T-helper 1 cell (primary cell): ENCODE data around the gene VWDE.
A peak's percentile ranks its signal among the peaks of the same experiment; 100 is the strongest.

ENCODE experiments used
- DNase-seq, 5 donors: peaks; one replicate each; pipeline ENCODE4 v3.0.0-alpha.2; 2012 to 2020

The VWDE gene

DNA sequence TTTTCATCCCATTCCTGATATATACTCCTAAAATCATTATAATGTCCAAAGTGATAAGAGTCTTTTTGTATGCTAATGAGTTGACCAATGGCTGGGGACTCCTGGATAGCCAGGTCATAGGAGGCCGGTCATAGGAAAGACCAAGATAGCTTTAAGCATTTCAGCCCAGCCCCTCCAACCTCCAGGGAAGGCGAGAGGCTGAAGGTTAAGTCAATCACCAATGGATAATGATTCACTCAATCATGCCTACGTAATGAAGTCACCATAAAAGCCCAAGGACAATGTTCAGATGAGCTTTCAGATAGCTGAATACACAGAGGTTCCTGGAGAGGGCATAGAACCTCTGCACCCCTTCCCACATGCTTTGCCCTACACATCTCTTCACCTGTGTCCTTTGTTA is 75.7 kb downstream of the VWDE start:
- DNase-seq = no peak

DNA sequence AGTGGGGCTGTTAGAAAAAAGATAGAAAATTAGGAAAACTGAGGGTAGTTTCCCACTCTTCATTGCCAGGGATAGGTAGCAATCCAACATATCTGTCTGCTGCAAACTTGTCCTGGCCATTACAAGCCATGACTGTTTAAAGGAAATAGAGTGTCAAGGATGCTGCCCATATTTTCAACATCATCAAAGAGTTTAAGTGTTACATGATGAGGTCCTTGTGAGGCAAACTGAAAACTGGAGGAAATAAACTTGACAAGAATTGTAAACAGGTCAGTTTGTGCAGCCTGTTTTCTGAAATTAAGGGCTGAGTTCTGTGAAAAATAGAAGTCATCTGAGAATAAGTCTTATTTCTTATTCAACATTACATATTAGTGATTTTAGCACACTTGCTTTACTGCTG is 78.0 kb downstream of the VWDE start:
- no peak for DNase-seq

DNA sequence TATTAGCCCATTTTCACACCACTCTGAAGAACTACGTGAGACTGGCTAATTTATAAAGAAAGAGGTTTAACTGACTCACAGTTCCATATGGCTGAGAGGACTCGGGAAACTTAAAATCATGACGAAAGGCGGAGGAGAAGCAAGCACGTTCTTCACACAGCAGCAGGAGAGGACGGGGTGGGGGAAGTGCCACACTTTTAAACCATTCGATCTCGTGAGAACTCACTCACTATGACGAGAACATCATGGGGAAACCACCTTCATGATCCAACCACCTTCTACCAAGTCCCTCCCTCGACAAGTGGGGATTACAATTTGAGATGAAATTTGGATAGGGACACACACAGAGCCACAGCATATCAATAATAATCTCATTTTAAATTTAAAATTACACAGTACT is 80.2 kb downstream of the VWDE start:
- DNase-seq = no peak

DNA sequence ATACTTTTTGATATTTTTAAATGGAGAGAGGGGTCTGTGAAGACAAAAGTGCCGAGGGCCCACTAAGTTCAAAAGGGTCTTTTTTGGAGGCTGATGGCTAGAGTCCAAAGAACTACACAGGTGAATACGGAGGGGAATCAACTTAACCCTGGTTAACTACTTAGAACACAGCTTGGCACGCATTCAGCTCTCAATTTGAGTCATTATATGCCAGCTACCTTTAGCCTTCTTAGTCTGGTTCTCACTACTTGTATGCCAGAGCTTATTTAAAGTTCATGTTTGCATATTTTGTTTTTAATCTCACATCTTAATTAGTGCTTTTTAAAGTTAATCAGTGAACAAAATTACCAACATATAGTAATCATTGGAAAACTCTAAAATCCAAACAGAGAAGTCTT is 80.8 kb downstream of the VWDE start:
- DNase-seq = no peak

DNA sequence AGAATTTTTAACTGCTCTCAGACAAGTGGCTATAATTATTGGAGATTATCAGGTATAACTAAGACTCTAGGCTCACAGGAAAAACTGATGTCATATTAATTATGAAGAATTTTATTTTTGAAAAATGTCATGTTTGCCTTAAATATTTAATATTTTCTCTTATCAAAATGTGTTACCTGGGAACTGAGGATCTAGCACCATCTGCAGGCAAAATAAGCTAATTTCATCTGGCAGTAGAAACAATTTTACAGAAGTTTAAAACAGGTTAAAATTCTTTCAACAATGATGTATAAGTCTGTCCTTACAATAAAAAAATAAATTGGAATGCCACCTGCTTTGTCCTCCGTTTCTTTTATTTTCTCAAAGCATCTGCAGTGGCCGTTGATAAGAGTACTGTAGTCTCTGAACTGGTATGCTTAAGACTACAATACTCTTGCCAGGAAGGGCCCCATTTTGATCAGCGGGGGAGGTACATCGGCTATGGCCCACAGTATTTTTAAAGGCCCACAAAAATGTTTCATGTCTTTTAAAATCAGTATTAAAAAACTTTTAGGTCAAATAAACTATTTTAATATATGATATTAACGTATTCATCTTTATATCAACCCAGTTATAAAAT is 81.3 kb downstream of the VWDE start:
- peak in 1 of 5 donors; percentile 5 for DNase-seq

DNA sequence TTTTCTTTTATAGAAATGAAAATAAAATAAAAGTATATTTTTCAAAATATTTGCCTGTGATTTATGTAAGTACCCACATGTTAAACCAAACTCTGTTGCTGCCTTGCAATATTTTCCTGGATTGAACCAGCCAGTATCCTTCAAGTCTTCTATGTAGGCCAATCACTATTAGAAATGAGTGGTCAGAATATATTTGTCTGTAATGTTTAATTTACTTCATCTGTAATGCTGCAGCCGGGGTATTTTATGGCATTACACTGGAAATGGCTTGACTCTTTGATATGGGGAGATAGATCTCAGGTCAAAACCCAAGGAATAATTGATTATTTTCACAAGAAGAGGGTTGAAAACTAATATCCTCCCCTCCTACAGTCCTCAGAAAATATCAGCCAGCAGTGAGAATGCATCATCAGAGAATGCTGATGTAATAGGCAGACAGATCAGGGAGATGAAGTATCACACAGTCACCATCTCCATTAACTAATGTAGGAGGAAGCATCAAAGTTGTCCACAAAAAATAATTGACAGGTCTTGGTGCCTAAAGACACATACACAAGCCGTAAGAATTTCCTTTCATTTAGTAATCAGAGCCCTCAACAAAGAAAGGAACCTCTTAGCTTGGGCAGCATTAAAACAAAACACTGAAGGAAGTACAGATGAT is 82.5 kb downstream of the VWDE start:
- no peak for DNase-seq

DNA sequence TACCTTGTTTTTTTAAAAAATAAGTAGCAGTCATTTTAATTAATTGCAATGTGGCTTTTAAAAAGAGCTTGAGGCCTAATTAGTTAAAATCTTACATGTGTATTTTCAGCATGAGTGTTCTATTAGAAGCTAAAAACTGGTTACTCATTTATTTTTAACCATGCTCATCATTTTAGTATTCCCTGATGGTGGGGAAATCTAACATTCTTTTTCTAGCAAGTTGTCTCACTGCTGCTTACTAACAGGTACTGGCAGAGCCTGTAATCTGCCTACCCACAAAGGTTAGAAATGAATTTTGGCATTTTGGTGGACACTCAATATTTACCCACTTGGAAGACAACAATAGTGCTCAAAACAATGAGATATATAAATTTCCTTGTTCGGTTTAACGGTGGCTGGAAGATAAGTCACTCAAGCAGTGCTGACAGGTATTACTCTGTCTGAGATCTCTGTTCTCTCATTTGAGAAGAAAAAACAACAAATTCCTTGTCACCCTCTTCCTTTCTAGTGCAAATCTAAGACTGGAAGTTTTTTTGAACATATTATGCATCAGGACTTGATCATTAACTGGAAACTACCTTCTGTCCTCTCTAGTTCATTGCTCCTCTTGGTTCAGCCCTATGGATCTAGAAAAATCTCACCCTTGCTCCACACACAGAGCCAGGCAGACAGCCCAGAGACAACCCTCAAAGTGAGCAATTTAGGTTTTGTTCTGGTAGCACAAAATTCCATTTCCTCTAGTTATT is 83.3 kb downstream of the VWDE start:
- DNase-seq = no peak

DNA sequence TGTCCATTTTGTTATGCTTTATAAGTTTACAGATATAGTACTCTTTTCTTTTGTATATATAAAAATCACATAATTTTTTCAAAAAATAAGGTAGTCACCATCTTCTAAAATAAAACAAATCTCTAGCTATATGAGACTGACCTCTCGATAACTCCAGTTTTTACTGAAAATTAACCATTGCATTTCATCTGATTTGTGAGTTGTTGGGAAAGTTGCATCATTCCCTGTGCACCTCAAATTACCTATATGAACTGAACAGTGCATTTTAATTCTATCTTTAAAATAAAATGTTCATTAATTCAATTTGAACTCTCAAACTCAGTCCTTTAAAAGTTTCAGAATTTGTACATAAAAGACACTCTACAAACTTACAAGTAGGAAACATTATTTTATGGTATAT is 86.0 kb downstream of the VWDE start:
- no peak for DNase-seq

DNA sequence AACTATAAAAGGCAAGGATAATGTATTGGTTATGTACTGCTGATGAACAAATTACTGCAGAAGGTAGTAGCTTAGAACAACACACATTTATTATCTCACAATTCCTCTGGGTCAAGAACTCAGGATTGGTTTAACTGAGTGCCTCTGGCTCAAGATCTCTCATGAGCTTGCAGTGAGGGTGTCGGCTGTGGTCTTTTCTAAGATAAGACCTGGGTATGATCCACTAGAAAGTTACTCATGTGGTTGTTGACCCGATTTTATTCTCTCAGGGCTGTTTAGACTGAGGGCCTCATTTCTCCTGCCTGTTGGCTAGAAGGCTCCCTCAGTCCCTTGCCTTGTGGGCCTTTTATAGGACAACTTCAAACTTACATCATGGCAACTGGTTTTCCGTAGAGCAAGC is 86.7 kb downstream of the VWDE start:
- DNase-seq = no peak

DNA sequence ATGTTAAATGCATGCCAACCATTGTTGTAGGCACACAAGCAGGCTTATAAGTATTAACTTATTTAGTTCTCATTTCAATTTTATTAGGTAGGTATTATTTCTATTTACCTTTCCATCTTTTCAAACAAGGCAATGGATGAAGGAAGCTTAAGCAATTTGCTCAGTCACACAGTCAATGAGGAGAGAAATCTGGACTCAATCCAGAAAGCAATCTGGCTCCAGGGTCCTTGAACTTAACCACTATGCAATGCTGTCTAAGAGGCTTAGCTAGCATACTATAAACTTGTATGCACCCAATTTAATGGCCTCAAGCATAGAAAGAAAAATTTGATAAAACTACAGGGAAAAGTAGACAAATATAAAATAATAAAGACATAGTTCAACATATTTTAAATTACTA is 88.6 kb downstream of the VWDE start:
- DNase-seq = no peak

DNA sequence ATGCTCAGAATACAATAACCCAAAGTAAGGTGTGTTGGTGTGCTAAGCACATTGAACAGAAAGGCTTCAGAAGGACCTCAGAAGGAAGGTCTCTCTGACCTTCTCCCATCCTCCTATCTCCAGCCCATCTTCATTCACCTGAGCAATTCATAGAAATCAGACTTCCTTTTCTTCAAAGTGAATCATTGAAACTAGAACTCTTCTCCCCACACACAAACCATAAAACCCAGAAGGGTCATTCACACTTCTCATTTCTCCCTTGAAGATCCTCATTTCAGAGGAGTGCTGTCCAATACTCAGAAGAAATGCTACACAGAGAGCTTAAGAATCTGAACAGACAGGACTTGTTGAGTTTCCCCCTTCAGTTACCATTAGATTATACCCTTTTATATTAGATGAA is 89.5 kb downstream of the VWDE start:
- peak in 1 of 5 donors; percentile 3 for DNase-seq

DNA sequence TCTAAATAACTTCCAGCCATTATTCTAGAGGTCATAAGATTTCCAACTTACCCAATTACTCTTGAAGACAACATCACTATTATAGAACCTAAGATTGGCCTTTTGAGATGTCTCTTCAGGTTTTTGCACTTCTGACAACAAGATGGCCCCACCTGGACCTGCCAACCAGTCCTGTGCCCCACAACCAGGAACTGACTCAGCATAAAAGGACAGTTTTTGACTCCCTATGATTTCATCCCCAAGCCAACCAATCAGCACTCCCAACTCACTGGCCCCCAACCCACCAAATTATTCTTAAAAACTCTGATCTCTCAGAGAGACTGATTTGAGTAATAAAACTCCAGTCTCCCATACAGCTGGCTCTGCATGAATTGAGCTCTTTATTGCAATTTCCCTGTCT is 98.2 kb downstream of the VWDE start:
- DNase-seq = no peak

DNA sequence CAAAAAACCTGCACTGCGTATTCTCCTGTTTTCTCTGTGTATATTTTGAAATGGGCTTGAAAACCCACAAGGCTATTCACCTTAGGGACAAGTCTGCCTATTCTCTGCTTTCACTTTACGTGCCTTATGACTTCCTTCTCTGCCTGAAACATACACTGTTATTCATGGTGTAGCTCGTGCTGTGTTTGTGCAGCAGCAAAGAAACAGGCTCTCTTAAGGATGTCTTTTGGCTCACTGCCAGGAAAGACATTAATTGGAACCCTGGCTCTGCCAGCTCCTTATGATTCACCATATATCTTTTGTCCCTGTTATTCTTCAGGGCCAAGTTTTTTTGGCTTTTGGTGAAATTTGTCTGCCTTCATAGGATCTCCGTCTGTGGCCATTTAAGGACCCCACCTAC is 100.2 kb downstream of the VWDE start:
- no peak for DNase-seq

DNA sequence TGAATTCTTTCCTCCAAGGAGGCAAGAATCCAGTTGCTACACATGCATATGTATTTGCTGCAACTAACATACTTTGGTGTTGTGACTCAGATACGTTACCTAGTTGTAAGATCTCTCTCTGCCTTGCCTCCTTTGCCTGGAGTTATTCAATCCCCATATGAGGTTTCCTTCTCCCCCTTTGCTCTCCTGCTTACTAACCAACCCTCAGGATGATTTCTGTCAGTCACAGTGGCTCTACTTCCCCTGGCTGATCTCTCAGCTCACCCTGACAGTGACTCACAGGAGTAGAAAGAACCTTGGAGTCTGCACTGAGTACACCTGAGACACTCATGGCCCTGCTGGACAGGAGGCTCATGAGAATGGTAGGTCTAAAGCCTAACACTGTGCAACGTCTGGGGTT is 100.6 kb downstream of the VWDE start:
- no peak for DNase-seq

DNA sequence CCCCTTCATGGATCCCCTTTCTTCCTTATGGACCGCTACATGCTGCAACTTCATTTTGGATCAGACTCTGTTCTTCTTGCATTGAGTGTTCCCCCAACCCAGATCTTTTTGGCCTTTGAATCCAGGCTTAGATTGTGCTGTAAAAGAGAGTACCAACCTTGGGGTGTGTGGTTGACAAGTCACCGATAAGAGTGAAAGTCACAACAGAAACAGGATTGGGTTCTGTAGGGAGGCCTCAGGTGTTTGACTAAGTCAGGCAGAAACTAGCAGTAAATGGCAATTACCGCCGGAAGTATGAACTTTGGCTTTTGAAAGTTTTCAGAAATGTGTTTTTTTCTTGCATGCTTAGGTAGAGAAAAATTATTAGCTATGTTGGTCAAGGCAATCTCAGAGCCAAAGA is 103.2 kb downstream of the VWDE start:
- DNase-seq = no peak

DNA sequence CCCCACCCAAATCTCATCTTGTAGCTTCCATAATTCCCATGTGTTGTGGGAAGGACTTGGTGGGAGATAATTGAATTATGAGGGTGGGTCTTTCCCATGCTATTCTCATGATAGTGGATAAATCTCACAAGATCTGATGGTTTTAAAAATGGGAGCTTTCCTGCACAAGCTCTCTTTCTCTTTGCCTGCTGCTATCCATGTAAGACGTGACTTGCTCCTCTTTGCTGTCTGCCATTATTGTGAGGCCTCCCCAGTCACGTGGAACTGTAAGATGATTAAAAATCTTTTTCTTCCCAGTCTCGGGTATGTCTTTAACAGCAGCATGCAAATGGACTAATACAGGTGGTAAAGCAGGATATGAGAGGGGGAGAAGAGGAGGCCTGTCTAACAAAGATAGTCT is 104.3 kb downstream of the VWDE start:
- DNase-seq = no peak

DNA sequence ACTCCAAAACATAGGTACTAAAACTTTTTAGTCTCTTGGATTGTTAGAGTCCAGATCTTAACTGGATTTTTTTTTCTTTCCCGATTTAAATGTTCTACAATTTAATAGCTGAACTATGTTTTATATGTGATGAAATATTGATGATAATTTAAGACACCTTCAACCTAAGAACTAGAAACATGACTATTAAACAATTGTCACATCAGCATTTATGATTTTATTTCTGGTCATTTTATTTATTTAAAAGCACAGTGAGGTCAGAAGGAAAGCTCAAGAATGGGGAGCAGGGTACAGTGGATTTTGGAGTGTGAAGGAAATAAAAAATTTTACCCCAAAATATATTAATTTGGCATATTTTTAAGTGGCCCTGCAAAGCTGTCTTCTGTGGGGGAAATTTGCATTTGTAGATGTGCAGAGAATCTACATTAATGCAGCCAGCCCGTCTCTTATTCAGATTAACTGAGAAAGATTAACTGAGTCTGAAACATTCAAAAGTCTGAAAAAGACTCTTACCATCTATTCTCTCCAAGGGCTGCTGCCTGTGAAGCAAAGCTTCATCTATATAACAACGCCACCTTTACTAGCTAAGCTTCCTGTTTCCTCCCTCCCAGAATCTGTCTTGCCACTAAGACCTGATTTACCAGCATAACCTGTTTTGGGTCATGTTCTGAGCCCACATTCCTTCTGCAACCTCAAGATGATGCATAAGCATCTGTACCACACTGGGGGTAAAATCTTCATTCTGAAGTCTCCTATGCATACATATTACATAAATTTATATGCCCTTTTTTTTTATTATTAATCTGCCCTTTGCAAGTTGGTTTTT is 106.2 kb downstream of the VWDE start:
- DNase-seq = no peak

DNA sequence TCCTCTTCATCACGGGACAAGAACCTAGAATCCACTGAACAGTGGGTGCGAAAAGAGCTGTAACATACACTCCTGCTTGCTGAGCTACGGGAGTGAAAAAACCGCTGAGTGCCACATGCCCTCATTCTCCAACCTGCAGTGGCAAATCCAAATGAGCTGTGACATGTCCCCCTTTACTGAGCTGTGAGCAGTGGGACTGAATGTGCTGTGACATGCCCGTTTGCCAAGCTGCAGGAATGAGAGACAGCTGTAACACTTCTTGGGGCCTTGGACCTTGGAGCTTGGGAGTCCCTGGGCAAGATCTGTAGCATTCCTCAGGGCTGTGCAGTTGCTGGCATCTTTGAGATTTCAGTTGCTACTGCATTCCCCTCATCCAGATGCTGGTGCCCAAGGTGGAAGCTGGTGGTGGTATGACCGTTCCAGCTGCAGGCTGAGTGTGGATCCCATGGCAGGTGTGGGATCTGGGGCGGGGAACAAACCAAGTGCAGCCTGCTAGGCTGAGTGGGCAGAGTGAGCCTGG is 107.6 kb downstream of the VWDE start:
- DNase-seq = no peak

DNA sequence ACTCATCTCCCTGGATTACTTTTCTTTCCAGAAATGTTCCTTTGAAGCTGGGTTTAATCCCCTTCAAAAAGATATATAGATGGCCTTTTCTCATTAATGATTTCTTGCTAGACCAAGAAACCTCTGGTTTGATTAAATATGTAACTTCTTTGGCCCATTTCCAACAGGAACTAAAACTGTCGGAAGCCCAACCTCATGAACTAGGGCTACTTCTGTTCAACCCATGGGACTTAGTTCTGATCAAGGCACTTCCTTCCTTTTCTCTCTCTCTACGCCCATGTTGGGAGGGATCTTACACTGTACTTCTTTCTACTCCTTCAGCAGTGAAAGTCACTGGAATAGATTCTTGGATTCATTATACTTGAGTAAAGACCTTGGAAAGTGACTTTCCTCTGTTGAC is 109.0 kb downstream of the VWDE start:
- DNase-seq = no peak

DNA sequence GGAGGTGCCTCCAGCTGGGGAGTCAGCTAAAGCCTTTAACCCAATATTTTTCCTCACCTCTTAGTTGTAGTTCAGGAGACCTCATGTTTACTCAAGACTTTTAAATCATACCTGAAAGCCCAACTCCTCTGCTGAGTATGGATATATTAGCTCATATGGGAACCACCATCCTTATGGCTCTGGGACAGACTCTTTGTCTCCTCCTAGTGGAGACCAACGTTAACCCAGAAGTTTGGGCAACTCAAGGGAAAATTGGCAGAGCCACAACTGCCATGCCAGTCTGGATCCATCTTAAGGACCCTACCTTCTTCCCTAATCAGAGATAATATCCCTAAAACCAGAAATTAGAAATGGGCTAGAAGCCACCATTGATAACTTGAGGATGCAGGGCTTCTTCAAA is 111.8 kb downstream of the VWDE start:
- DNase-seq = peak in 2 of 5 donors; percentile 4 to 19

DNA sequence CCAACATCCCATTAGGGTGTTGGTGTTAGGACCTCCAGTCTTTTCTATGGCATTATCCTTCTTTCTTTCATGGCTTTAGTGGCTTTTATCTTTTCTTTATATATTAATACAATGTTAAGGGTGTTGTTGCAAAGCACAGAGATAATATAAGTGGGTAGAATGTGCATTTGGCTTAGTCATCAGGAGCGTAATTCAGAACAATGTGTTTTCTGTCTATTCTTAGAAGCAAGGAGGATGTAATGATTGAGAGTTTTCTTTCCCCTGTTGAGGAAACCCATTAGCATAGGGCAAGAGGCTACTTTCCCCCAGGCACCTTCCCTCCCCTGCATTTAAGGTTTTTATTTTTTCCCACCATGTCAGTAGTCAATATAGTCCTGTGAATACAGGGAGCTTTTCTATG is 112.9 kb downstream of the VWDE start:
- DNase-seq = no peak

DNA sequence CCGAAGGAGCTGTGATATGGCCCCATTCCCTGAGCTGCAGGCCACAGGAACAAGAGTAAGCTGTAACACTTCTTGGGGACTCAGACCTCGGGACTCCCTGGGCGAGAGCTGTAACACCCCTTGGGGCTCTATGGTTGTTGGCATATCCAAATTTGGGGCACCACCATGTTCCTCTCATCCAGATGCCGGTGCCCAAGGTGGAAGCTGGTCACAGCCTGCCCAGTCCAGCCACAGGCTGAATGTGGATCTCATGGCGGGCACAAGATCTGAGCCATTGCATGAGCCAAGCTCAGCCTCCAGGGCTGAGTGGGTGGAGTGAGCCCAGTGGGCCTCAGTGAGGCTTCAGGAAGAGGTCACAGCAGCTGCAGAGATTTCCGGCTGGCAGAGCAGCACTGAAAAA is 113.7 kb downstream of the VWDE start:
- DNase-seq = no peak

DNA sequence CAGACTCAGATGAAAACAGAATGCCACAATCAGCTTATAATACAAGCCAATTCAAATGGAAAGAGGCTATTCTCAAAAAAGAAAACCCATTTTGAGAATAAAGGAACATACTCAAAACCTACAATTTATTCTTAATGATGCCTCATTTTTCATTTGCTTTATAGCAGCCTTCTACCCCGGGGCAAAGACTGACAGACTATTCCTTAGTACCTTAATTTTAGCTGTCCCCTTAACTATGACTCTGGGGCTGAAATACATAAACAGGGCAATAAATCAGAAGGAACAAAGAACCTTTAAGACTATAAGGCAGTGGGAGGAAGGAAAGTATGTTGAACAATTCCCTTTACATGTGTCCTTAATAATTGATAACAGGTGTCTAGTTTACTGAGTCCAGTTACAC is 115.8 kb downstream of the VWDE start:
- DNase-seq = no peak
